Upper lobe of left lung (tissue), 6 donors: Measurements from ENCODE around the gene BEST1. TPM values are rescaled to one million over a fixed set of nuclear protein-coding genes. Genes with fewer than 3 reads are reported as not detected.

ENCODE experiments used
- ATAC-seq, 2 donors: fragments of 200-7000 bp; cut with Tn5 transposase; one replicate each; pipeline ENCODE4 v1.9.1; 2022; ENCODE audit warnings: mild to moderate bottlenecking in 2 of 2, moderate library complexity in 2 of 2; ENCODE audit not compliant: low FRiP score in 2 of 2
- DNase-seq, 2 donors: peaks; one replicate each; pipeline ENCODE4 v3.0.0-alpha.2; 2019 to 2020
- H3K27ac ChIP-seq, 4 donors: fragments of 200-600 bp; sonication (generic); one replicate each; pipeline ENCODE4 v1.5.1; 2016 to 2019
- H3K27me3 ChIP-seq, 4 donors: fragments of 200-600 bp; sonication (generic); one replicate each; pipeline ENCODE4 v1.5.1; 2017 to 2019
- H3K36me3 ChIP-seq, 4 donors: fragments of 200-600 bp; sonication (generic); one replicate each; pipeline ENCODE4 v1.5.1; 2016 to 2019
- H3K4me1 ChIP-seq, 4 donors: fragments of 200-600 bp; sonication (generic); one replicate each; pipeline ENCODE4 v1.5.1; 2018 to 2019
- H3K4me3 ChIP-seq, 4 donors: fragments of 200-600 bp; sonication (generic); one replicate each; pipeline ENCODE4 v1.5.1; 2017 to 2019; ENCODE audit warnings: mild to moderate bottlenecking in 2 of 4, moderate library complexity in 1 of 4
- H3K9me3 ChIP-seq, 4 donors: fragments of 200-600 bp; sonication (generic); one replicate each; pipeline ENCODE4 v1.5.1; 2018 to 2019
- CTCF ChIP-seq, 6 experiments: fragments of 450-650 bp in 4 of 6; fragments of 200-600 bp in 2 of 6; sonication (generic) in 2 of 6; IDR thresholded peaks; one replicate each; pipeline ENCODE4 v1.5.1; 2016 to 2019; ENCODE audit warnings: antibody characterized with exemption in 6 of 6
- EP300 ChIP-seq, 4 donors: sonication (generic); formaldehyde crosslinking; IDR thresholded peaks; one replicate each; pipeline ENCODE4 v1.5.1; 2017; ENCODE audit warnings: antibody characterized with exemption in 4 of 4, control low read depth in 2 of 4
- POLR2A ChIP-seq, 4 donors: fragments of 450-650 bp; IDR thresholded peaks; one replicate each; pipeline ENCODE4 v1.5.1; 2016 to 2017; ENCODE audit warnings: antibody characterized with exemption in 4 of 4, mild to moderate bottlenecking in 2 of 4
- POLR2AphosphoS5 ChIP-seq, 2 donors: sonication (generic); formaldehyde crosslinking; IDR thresholded peaks; one replicate each; pipeline ENCODE4 v1.5.1; 2017; ENCODE audit warnings: antibody characterized with exemption in 2 of 2
- WGBS, 2 donors: methylation state at CpG; one replicate each; pipeline ENCODE4 v1.1.5; 2017 to 2018; 5-methylcytosine and 5-hydroxymethylcytosine counted together
- total RNA-seq, 6 donors: library from RNA; depleted of rRNA in 4 of 6; stranded (reverse); fragments of >200 nt in 4 of 6; gene quantifications; one replicate each; pipeline versions ENCODE4 v1.1.0 to v1.2.1, GENCODE V29; 2016 to 2021
- donor health status: DM: no; HTN: no; CAD: no; lungs with moderate emphysema.
- donor health status: DM: no; HTN: yes; CAD: no; lungs with severe emphysema.

BEST1 gene
- total RNA-seq, 6 donors from 2014 or later = 6.5 to 18.9 (median 10.4) TPM

- Histone ChIP-seq H3K27ac (no peak overlapping the region), H3K9me3 (no peaks in the 10 kb centered on the region), H3K4me3 (no peak overlapping the region), H3K4me1 (peaks cover under 1 to 5% (median 3%) of the 10 kb centered on the region in 4 donors), H3K27me3 (no peaks in the 10 kb centered on the region), H3K36me3 (no peaks in the 10 kb centered on the region)
- DNase-seq (no peak), ATAC-seq (no peak)
- TF ChIP-seq EP300 (IDR thresholded peaks at IDR 0.05) (no peak), CTCF (IDR thresholded peaks at IDR 0.05) (no peak), POLR2A (IDR thresholded peaks at IDR 0.05) (no peak), POLR2AphosphoS5 (IDR thresholded peaks at IDR 0.05) (no peak)
These were observed 21.5 kb upstream of the BEST1 start for GRCh38 chr11:61928606-61929005.

GRCh38 chr11:61930933-61931332, 19.2 kb upstream of the BEST1 start:
- Histone ChIP-seq H3K9me3 (no peaks in the 10 kb centered on the region), H3K4me3 (no peak overlapping the region), H3K4me1 (no peaks in the 10 kb centered on the region), H3K27me3 (no peaks in the 10 kb centered on the region), H3K27ac (no peak overlapping the region), H3K36me3 (no peaks in the 10 kb centered on the region)
- no peak for ATAC-seq
- 78 to 80% methylated on average over 3 of the region's 3 CpGs for WGBS, 2 donors
- no peak for DNase-seq
- TF ChIP-seq EP300 (IDR thresholded peaks at IDR 0.05) = no peak
- no peak for TF ChIP-seq POLR2AphosphoS5 (IDR thresholded peaks at IDR 0.05)
- no peak for TF ChIP-seq CTCF (IDR thresholded peaks at IDR 0.05)
- no peak for TF ChIP-seq POLR2A (IDR thresholded peaks at IDR 0.05)

GRCh38 chr11:61935861-61936260, 14.3 kb upstream of the BEST1 start:
- TF ChIP-seq CTCF (IDR thresholded peaks at IDR 0.05) (no peak), POLR2AphosphoS5 (IDR thresholded peaks at IDR 0.05) (no peak), EP300 (IDR thresholded peaks at IDR 0.05) (no peak), POLR2A (IDR thresholded peaks at IDR 0.05) (no peak)
- Histone ChIP-seq H3K9me3 (peaks cover 0 to 10% (median 2%) of the 10 kb centered on the region in 4 donors), H3K27ac (no peak overlapping the region), H3K36me3 (no peaks in the 10 kb centered on the region), H3K27me3 (no peaks in the 10 kb centered on the region), H3K4me3 (no peak overlapping the region), H3K4me1 (no peaks in the 10 kb centered on the region)
- DNase-seq (no peak), ATAC-seq (no peak)
- WGBS, 2 donors = 70 to 75% methylated on average over 2 of the region's 2 CpGs

- no peak for DNase-seq
- no peaks in the 10 kb centered on the region for H3K36me3 ChIP-seq
- 78 to 90% methylated on average over 10 of the region's 10 CpGs for WGBS, 2 donors
- no peaks in the 10 kb centered on the region for H3K27me3 ChIP-seq
- no peak for ATAC-seq
- no peak overlapping the region for H3K4me3 ChIP-seq
- H3K9me3 ChIP-seq = peaks cover 0 to 10% (median 2%) of the 10 kb centered on the region in 4 donors
- H3K27ac ChIP-seq = no peak overlapping the region
- no peak for TF ChIP-seq EP300 (IDR thresholded peaks at IDR 0.05)
- H3K4me1 ChIP-seq = no peaks in the 10 kb centered on the region
These were observed 9.7 kb upstream of the BEST1 start for GRCh38 chr11:61940466-61940865.

GRCh38 chr11:61945191-61945590, 5.0 kb upstream of the BEST1 start:
- no peak overlapping the region for H3K4me3 ChIP-seq
- no peaks in the 10 kb centered on the region for H3K36me3 ChIP-seq
- DNase-seq (peak in 1 of 2 donors; percentile 52), ATAC-seq (no peak)
- peaks cover 3 to 7% (median 6%) of the 10 kb centered on the region in 4 donors for H3K4me1 ChIP-seq
- TF ChIP-seq EP300 (IDR thresholded peaks at IDR 0.05) (no peak), CTCF (IDR thresholded peaks at IDR 0.05) (no peak), POLR2AphosphoS5 (IDR thresholded peaks at IDR 0.05) (no peak), POLR2A (IDR thresholded peaks at IDR 0.05) (no peak)
- H3K27me3 ChIP-seq = no peaks in the 10 kb centered on the region
- 85 to 87% methylated on average over 11 to 13 of the region's 13 CpGs for WGBS, 2 donors
- H3K27ac ChIP-seq = no peak overlapping the region
- no peaks in the 10 kb centered on the region for H3K9me3 ChIP-seq
